Mesenteric fat pad (tissue), 1 donor: ENCODE data around the gene IFITM1. TPM values are rescaled to one million over a fixed set of nuclear protein-coding genes. Genes with fewer than 3 reads are reported as not detected.
A peak's percentile ranks its signal among the peaks of the same experiment; 100 is the strongest.
"Not testable (repeated sequence)": the region's sequence is repeated elsewhere in the genome, so short reads cannot be mapped to it uniquely, and the experiment has no call there.

Source experiments
- DNase-seq: peaks from one replicate; pipeline ENCODE4 v3.0.0-alpha.2; 2020; ENCODE audit warnings: low spot score
- total RNA-seq: library from RNA; stranded (reverse); fragmentation: NEBNext Ultra II Directional; extraction: Animal tissue kit (Norgen Biotek cat#: 25700); gene quantifications from one replicate; pipeline ENCODE4 v1.2.1, GENCODE V29; 2021
- donor health status: DM: yes; HTN: yes; CAD: no.

Gene IFITM1
- total RNA-seq, 1 donor from 2014 or later = 232 TPM

GRCh38 chr11:339963-340362, 26.1 kb downstream of the IFITM1 start:
- DNase-seq = no peak

DNA sequence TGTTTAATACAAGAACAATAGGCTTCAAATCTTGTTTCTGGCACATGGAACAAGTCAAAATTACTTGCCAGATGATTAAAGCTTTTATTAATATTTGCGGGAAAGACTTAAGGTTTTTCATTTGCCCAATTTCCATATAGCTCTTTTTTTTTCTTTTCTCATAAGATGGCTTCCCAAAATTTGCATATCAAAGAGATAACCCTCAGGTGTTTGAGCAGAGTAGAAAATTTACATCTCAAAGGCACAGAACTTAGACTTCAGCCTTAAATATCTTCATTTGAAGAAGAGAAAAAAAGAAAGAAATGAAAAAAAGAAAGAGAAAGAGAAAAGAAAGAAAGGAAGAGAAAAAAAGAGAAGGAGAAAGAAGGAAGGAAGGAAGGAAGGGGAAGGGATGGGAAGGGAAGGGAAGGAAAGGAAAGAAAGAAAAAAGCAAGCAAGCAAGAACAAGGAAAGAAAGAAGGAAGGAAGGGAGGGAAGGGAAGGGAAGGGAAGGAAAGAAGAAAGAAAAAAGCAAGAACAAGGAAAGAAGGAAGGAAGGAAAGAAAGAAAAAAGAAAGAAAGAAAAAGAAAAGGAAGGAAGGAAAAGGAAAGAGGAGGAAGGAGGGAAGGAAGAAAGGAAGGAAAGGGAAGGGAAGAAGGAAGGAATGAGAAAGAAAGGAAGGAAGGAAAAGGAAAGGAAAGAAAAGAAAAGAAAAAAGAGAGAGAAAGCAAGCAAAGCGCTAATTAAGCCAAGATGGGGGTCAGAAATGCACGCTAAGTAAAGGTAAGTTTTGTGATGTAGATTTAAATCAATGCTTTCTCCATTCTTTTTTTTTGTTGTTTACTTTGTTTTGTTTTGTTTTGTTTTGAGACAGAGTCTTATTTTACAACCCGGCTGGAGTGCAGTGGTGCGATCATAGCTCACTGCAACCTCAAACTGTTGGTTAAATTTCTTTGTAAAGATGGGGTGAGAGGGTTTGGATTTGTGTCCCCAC, 27.0 kb downstream of the IFITM1 start:
- no peak for DNase-seq

GRCh38 chr11:342328-342727, 28.5 kb downstream of the IFITM1 start:
- no peak for DNase-seq

DNA sequence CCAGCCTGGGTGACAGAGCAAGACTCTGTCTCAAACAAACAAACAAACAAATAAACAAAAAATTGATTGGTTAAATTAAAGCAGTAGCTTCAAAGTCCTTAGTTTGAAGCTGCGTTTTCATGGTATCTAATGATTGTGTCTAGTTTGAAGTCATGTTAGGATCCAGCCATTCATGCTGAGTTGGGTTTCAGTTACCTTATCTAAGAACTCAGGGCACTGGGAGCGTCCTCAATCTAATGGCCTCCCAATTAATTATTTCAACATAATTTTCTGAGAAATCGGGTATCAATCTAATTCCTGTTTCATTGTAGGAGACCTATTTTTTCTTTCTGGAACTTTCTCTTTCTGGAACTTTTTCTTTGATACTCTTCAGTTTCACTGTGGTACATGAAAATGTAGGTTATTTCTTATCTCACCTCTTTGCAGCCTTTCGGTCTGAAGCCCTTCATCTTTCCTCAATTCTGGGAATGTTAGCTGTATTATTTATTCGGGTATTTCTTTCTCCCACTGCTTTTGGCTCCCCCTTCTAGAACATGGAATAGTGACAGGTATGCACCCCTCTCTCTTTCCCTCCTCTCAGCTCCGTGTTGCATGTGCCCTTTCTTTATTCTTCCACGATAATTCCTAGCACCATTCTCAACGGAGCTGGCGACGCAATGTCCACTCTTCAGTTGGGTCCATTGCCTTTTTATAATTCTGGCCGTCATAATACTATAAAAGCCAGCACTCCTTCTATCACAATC, 31.2 kb downstream of the IFITM1 start:
- no peak for DNase-seq

DNA sequence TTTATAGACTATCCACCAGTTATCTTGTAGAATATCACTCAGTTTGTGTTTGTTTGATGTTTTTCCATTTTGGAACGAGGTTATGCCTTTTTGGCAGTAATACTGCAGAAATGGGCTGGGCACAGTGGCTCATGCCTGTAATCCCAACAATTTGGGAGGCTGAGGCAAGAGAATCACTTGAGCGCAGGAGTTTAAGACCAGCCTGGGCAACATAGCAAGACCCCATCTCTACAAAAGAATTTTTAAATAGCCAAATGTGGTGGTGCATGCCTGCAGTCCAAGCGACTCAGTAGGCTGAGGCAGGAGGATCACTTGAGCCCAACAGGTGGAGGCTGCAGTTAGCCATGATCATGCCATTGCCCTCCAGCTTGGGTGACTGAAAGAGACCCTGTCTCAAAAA, 32.7 kb downstream of the IFITM1 start:
- DNase-seq = no peak

DNA sequence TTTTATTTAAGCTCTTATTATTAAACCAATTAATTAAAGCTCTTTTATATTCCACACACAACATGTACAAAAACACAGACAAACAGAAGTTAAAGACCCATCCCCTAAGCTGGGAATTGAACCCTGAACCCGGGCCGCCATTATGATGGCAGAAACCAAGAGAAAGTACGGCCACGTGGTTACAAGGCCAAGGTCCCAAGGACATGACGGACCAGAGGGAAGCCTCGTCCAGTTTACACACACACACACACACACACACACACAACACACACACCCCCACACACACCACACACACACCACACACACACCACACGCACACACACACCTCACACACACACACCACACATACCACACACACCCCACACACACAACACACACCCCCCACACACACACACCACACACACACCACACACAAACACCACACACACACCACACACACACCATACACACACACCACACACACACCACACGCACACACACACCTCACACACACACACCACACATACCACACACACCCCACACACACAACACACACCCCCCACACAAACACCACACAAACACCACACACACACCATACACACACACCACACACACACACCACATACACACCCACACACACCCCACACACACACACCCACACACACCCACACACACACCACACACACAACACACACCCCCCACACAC, 35.6 kb downstream of the IFITM1 start:
- not testable (repeated sequence) for DNase-seq

DNA sequence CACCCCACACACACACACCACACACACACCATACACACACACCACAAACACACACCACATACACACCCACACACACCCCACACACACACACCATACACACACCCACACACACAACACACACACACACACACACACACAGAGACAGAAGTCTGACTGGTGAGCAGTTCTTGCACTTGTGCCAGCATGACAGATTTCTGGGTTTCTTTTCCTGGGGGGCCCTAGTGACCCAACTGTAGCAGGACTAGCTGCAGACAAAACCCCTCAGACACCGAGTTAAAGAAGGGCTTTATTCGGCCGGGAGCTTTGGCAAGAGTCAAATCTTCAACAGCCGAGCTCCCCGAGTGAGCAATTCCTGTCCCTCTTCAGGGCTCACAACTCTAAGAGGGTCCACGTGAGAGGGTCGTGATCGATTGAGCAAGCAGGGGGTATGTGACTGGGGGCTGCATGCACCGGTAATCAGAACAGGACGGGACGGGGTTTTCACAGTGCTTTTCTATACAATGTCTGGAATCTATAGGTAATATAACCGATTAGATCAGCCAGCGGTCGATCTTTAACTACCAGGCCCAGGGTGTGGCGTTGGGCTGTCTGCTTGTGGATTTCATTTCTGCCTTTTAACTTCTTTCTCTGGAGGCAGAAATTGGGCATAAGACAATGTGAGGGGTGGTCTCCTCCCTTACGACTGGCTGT, 36.3 kb downstream of the IFITM1 start:
- not testable (repeated sequence) for DNase-seq

DNA sequence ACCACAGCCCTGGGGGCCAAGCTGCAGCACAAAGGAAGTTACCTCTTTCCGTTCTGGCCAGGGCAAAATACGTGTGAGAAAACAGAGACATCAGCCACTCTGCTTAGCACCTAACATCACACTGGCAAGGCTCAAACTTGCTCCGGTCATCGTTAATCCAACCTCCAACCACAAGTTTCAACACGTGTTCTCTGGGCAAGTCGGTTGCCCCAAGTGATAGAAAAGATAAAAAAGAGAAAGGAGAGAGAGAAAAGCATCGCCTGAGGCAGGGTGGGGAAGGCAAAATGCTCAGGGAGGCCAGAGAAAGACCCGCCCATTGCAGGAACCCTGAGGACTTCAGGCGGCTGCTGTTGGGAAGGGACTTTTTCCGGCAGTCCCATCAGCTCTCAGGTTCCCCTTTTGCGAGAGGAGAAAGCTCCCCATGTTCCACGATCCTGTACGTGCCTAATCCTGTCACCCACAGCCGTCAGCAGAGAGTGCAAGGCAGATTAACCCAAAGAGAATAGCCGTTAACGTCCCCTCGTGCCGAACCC, 36.9 kb downstream of the IFITM1 start:
- DNase-seq = no peak

GRCh38 chr11:351411-351810, 37.6 kb downstream of the IFITM1 start:
- DNase-seq = no peak

GRCh38 chr11:352456-353031, 38.7 kb downstream of the IFITM1 start:
- DNase-seq = no peak

DNA sequence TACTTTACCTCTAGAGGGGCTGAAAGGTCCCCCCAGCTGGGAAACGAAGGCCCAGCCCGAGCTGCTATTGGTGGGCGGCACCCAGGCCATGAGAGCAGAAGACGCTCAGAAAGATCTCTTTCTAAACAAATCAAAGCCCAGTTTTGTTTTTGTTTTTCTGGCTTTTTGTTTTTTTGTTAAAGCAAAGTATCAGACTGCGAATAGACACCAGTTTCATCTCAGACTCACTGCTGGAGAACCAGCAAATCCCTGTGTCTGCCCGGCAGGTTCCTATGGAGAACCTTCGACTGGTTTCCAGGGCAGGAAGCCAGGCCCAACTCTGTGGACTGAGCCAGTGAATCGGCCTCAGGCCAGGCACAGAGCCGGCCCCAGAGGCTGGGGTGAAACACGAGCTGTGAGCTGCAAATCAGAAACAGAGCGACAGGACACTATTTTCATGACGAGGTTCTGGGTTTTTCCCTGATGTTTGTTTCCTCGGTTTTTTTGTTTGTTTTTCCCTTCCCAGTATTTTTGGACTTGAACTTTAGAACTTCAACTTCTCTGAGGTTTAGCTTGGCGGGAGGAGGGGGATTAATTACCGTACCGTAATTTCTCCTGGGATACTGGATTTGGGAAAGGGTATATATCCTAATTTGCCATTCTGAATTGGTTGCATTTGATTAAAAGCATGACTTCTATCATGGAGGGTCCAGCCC, 39.5 kb downstream of the IFITM1 start:
- DNase-seq = no peak

- peak; percentile 98 for DNase-seq
Measured at GRCh38 chr11:355581-356458, 42.0 kb downstream of the IFITM1 start.

DNA sequence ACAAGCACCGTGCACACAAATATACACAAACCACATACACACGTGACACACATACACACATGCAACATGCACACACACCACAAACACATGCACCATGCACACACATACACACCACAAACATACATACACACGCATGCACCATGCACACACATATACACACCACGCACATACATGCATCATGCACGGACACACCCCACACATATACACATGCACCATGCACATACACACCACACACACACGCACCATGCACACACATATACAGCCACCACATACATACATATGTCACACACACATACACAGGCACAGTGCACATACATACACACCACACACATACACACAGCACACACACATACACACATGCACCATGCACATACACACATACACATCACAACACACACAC, 42.8 kb downstream of the IFITM1 start:
- DNase-seq = peak; percentile 30

DNA sequence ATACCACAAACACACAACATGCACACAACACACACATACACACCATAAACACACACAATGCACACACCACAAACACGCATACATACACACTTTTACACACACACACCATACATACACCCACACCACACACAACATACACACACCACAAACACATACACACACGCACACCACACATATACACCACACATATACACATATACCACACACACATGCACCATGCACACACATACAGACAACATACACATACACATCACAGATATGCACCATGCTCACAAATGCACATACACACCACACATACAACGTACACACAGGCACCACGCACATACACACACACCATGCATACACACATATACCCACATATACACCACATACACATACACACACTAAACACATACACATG, 43.7 kb downstream of the IFITM1 start:
- no peak for DNase-seq

GRCh38 chr11:358129-358800, 44.4 kb downstream of the IFITM1 start:
- peak; percentile 84 for DNase-seq

DNA sequence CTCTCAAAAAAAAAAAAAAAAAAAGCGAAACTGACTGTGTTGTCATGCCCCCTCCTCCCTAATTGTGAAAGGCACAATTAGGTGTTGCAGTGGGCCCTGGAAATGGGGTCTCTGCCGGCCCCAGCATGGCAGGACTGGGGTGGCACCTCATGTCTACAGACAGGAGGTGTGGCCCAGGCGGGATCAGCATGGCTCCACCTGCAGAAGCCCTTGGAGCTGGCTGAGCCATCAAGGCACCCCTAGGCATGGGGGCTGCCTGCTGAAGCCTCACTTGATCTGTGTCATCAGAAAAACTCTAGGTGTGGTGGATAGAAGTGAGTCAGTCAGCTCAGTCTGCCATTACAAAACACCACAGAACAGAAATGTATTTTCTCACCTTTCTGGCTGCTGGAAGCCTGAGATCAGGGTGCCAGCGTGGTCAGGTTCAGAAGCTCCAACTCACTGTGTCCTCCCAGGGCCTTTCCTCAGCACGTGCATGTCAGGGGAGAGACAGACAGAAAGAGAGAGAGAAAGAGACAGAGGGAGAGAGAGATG, 45.4 kb downstream of the IFITM1 start:
- peak; percentile 39 for DNase-seq

- DNase-seq = peak; percentile 89
Measured at GRCh38 chr11:360326-361280, 46.8 kb downstream of the IFITM1 start.
